HL-60/S4 (cell line): Measurements from ENCODE around the gene DIP2C.

ENCODE experiments used
- in situ Hi-C: fragments of 300-500 bp; cut with MboI; formaldehyde crosslinking; loops from 2 replicates; pipeline ENCODE4 v1.14.3; 2022; ENCODE audit warnings: low sequenced_read_pairs

DIP2C gene

DNA sequence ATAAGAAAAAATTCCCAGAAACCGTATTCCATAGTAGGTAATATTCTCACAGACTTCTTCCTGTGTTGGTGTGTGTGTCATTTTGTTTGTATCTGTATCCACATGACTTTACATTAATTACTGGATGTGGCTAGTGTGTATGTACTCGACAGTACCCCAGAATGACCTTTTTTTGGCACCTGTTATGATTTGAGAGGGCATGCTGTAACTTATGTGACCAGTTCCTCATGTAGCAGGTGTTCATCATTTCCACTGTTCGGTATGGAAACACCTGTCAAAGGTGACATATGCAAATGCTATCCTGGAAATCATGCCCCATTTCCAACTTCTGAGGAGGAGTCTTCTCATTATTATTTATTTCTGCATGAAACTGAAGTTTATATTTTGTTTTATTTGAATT lies 464.9 kb downstream of the DIP2C start:
- in situ Hi-C loops = no loop called here
